Measurements from ENCODE around the gene RALGAPA2. TPM values are rescaled to one million over a fixed set of nuclear protein-coding genes. Genes with fewer than 3 reads are reported as not detected.

RALGAPA2 gene
- total RNA-seq, 1 donor from 2014 or later: 22.1 TPM

DNA sequence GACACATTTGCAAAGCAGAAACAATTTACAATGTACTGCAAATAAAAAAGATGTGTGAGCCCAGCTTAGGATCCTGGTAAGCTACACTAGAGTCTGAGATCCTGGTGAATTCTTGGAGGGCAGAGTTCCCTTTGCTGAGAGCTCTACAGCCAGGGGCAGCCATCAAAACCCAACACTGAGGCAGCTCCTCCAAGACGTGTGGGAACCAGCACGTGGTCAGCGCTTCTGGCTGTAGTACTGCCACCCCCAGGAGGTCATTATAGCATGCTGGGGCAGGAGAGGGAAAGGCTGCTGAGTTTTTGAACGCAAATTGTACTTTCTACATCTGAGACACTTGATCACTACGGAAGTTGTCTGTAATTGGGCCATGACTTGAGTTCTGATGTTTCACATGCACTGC, 213.0 kb downstream of the RALGAPA2 start:
- Mint-ChIP-seq H3K27me3 (ENCODE audit: low read depth) (no peaks in the 10 kb centered on the region), H3K4me3 (ENCODE audit: low read depth) (no peak overlapping the region), H3K27ac (no peak overlapping the region), H3K4me1 (ENCODE audit: low read depth) (peaks cover 64% of the 10 kb centered on the region), H3K9me3 (no peaks in the 10 kb centered on the region), H3K36me3 (ENCODE audit: low read depth) (peaks cover 54% of the 10 kb centered on the region)
- no peak for DNase-seq (ENCODE audit: low spot score)
- intact Hi-C loops (cut with micrococcal nuclease): loop anchor here (5.0 to 10.0 kb wide), 2 partner anchors 213 to 555 kb away; partner anchors contain the start of gene RALGAPA2

DNA sequence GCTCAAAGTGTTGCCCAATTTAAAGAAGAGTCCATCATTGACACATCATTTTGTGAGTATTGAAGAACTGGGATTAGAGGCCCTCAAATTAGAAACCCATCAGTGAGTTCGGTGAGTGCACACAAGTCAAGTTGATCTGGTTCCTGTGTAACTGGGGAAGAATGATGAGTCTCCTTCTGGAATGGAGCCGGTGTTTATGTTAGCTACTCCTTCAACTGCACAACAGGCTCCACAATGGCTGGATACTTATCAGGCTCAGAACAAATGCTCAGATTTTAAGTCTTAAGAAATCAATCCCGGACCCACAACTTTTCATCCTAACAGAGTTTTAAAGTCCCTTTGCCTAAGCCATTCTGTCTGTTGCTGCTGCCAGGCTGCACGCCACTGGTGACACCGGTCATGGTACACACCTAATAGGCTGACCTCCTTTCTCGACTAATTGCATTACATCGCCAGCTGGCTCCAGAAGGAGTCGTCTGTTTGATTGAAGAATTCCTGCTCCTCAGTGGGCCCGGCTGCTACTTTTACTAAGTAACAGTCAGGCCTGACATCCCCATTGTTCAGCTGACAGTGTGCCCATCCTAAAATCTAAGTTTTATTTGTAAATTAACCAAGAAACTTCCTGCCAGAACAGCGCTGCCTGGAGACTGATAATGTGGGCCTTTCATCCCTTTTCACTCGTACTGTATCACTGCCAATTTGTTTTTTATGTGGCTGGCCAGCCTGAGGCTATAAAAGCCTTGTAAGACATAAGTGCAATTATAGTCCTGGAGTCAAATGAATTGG, 214.2 kb downstream of the RALGAPA2 start:
- no peak for DNase-seq (ENCODE audit: low spot score)
- Mint-ChIP-seq H3K4me3 (ENCODE audit: low read depth) (no peak overlapping the region), H3K4me1 (ENCODE audit: low read depth) (peaks cover 66% of the 10 kb centered on the region), H3K36me3 (ENCODE audit: low read depth) (peaks cover 57% of the 10 kb centered on the region), H3K9me3 (no peaks in the 10 kb centered on the region), H3K27me3 (ENCODE audit: low read depth) (no peaks in the 10 kb centered on the region), H3K27ac (peak overlapping the region; percentile 82)
- intact Hi-C loops (cut with micrococcal nuclease): loop anchor here (5.0 to 10.0 kb wide), 2 partner anchors 214 to 553 kb away; partner anchors contain the start of gene RALGAPA2

DNA sequence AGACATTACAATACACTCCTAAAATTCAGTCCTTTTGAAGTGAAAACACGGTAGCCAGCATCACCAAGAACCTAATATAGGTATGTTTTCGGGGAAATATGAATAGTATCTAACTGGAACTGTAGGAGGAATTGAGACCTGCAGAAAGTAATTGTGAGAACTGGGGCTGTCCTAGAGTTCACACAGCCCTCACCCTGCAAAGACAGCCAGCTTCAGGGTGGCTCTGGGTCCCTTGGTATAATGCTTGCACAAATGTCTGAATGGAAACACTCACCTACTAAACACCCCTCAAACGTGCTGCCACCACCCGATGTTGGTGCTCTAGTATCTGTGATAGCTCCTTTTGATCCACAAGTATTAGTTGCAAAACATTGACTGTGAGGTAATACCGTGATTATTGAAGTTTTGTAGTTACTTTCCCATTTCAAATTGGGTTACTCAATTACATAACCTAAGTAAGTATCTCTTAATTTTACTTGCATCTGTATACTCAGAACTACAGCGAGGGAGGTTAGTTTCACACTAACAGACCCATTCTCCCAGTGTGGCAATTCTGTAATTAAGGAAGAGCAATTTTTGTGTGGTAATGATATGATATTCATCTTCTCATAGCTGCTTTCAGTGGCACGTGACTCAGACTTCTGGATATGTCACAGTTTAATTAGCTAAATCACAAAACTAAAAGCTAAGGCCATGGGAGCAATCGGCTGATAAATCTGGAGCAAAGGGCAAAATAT, 215.0 kb downstream of the RALGAPA2 start:
- Mint-ChIP-seq H3K4me1 (ENCODE audit: low read depth) (peaks cover 63% of the 10 kb centered on the region), H3K9me3 (no peaks in the 10 kb centered on the region), H3K27me3 (ENCODE audit: low read depth) (no peaks in the 10 kb centered on the region), H3K4me3 (ENCODE audit: low read depth) (peak overlapping the region; percentile 30), H3K27ac (peak overlapping the region; percentile 82), H3K36me3 (ENCODE audit: low read depth) (peaks cover 53% of the 10 kb centered on the region)
- intact Hi-C loops (cut with micrococcal nuclease): loop anchor here (1.0 to 10.0 kb wide), 7 partner anchors 9 to 553 kb away; partner anchors contain the start of gene RALGAPA2
- DNase-seq (ENCODE audit: low spot score): no peak

DNA sequence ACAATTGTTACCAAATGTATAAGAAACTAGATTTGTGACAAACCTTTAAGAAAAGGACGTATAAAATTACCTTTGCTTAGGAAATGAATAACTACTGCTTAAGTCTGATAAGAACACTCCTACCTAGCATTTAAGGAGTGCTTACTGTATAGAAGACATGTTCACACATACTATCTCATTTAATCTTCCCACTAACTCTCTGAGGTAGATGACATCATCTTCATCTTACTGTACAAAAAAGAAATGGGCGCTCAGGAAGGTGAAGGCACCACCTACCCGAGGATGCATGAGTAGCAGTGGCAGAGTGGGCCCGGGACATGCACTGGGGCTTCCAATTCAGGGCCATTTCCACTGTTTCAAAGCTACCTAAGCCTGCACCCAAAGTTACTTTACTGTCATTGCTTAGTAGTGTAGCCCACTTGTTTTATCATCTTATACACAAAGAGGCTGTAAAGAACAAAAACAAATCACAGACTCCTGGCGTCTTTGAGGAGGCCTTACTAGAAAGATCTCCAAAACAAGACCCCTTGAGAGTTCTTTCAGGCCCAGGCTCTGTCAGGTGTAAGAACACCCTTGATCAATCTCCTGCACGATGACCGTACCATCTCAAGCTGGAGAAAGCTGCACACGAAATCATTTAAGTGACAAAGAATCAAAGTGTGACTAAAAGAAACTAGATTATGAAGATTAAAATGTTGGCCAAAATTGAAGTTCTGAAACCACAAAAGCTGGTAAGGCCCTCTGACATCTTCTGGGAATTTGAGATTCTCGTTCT, 216.5 kb downstream of the RALGAPA2 start:
- H3K4me1 Mint-ChIP-seq (ENCODE audit: low read depth): peaks cover 68% of the 10 kb centered on the region
- intact Hi-C loops (cut with micrococcal nuclease): loop anchor here (1.0 to 10.0 kb wide), 7 partner anchors 7 to 551 kb away; partner anchors contain the start of gene RALGAPA2
- no peaks in the 10 kb centered on the region for H3K9me3 Mint-ChIP-seq
- peaks cover 51% of the 10 kb centered on the region for H3K36me3 Mint-ChIP-seq (ENCODE audit: low read depth)
- peak overlapping the region; percentile 84 for H3K27ac Mint-ChIP-seq
- H3K27me3 Mint-ChIP-seq (ENCODE audit: low read depth): no peaks in the 10 kb centered on the region
- H3K4me3 Mint-ChIP-seq (ENCODE audit: low read depth): no peak overlapping the region
- no peak for DNase-seq (ENCODE audit: low spot score)

DNA sequence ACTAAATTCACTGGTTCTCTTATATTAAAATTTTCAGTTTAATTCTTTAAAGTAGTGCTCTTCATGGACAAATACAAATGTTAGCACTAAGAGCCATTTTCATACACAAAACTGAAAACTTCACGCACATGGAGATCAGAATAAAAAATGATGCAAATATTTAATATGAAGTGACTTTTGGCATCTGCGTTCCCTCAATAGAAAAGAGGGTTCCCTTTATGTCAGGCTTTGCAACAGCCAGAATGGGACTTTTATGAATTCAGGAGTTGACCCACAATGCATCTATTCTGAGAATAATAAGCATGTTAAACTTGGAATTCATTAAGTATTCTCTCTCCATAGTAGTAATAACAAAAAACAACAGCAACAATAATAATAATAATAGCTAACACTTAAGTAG, 218.7 kb downstream of the RALGAPA2 start:
- DNase-seq (ENCODE audit: low spot score): no peak

DNA sequence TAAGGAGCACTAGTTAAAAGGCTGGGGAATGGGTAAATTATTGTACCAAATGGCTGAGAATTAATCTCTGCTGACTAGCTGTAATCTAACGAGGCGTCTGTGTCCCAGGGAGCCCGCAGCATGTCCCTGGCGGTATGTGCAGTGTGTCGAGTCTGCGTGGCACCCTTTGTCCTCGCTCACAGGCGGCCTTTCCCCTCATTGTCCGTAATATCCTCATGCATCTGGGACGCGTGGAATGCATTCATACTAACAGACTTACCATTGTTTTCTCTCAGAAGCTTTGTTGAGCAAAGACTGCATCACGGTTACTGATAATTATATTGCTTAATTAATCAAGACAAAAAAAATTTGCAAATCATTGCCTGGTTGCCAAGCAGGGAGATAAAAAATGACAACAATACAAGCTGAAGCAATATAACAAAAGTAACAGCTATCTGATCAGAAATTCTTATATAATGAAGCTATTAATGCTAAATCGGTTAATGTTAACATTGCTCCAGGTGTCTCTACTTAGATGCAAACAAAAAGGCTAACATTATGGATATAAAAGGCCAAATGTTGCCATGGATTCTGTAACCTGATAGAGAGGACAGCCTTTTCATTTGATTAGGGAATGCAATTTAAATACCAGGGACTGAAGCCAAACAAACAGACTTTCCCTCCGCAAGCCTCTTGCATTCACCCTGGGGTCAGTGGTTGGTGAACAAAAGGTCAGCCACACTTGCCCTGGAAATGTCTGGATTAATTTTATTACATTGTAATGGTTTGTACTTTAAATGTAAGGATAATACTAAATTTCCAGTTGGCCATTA, 219.7 kb downstream of the RALGAPA2 start:
- Mint-ChIP-seq H3K36me3 (ENCODE audit: low read depth) (peaks cover 55% of the 10 kb centered on the region), H3K4me1 (ENCODE audit: low read depth) (peaks cover 77% of the 10 kb centered on the region), H3K27ac (peak overlapping the region; percentile 100), H3K27me3 (ENCODE audit: low read depth) (no peaks in the 10 kb centered on the region), H3K9me3 (no peaks in the 10 kb centered on the region), H3K4me3 (ENCODE audit: low read depth) (no peak overlapping the region)
- intact Hi-C loops (cut with micrococcal nuclease): loop anchor here (10.0 kb wide), 1 partner anchor 548 kb away; no protein-coding TSS in a partner anchor
- no peak for DNase-seq (ENCODE audit: low spot score)

More for the DNA sequence above, 218.7 kb downstream of the RALGAPA2 start:
- H3K9me3 Mint-ChIP-seq: no peaks in the 10 kb centered on the region
- peaks cover 55% of the 10 kb centered on the region for H3K36me3 Mint-ChIP-seq (ENCODE audit: low read depth)
- peaks cover 79% of the 10 kb centered on the region for H3K4me1 Mint-ChIP-seq (ENCODE audit: low read depth)
- H3K27ac Mint-ChIP-seq: no peak overlapping the region
- H3K4me3 Mint-ChIP-seq (ENCODE audit: low read depth): no peak overlapping the region
- intact Hi-C loops (cut with micrococcal nuclease): loop anchor here (10.0 kb wide), 1 partner anchor 549 kb away; no protein-coding TSS in a partner anchor
- no peaks in the 10 kb centered on the region for H3K27me3 Mint-ChIP-seq (ENCODE audit: low read depth)

DNA sequence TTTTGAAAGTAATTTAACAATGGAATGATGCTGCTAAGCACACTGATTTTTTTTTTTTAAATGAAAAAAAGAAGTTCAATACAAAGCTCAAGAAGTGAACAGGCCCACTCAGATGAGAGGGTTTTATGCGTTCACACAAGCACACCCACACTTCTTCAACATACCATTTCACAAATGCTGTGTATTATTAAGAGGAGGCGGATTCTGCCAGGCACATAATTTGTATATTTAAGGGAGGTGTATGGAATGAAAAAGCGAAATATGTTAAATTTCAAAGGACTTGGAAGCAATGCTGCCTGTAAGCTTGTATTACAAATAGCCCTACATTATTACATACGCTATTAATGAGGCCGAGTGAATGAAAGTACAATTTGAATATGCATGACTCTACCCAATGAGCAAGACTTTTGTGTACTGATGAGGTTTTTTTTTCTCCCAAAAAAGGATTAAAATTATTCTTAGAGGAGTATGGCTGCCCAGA, 220.6 kb downstream of the RALGAPA2 start:
- peaks cover 76% of the 10 kb centered on the region for H3K4me1 Mint-ChIP-seq (ENCODE audit: low read depth)
- H3K36me3 Mint-ChIP-seq (ENCODE audit: low read depth): peaks cover 50% of the 10 kb centered on the region
- no peaks in the 10 kb centered on the region for H3K9me3 Mint-ChIP-seq
- intact Hi-C loops (cut with micrococcal nuclease): loop anchor here (1.0 to 10.0 kb wide), 6 partner anchors 12 to 547 kb away; no protein-coding TSS in a partner anchor
- H3K27ac Mint-ChIP-seq: peak overlapping the region; percentile 100
- no peaks in the 10 kb centered on the region for H3K27me3 Mint-ChIP-seq (ENCODE audit: low read depth)
- H3K4me3 Mint-ChIP-seq (ENCODE audit: low read depth): peak overlapping the region; percentile 90
- DNase-seq (ENCODE audit: low spot score): no peak

DNA sequence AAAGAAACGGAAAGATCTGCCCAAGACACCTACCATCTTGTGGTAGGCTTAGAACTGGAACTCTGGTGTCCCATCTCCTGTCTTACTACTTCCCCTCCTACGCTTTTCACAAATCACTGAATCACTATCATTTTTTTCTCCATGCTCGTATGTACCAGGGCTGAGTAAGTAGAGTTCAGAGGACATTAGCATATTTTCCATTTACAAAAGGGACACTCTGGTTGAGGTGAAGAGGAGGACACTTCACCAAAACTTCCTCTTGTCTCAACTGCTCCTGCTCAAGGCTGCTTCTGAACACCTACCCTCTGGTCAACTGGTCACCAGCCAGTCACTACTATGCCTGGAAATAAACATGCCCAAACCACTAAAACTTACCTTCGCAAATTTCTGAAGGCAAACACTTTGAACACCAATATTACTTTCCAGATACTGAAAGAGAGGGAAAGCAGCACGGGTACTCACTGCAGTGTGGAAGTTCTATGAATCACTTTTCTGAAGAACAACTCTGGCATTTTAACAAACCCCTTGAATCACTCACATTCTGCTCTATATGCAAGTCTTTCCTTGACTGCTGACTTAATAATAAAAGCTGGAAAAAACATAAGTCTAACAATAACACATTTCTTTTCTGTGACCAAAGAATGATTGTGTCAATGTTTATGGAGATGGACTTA, 221.2 kb downstream of the RALGAPA2 start:
- Mint-ChIP-seq H3K4me1 (ENCODE audit: low read depth) (peaks cover 76% of the 10 kb centered on the region), H3K27ac (peak overlapping the region; percentile 100), H3K9me3 (peaks cover 5% of the 10 kb centered on the region), H3K4me3 (ENCODE audit: low read depth) (peak overlapping the region; percentile 90), H3K27me3 (ENCODE audit: low read depth) (no peaks in the 10 kb centered on the region), H3K36me3 (ENCODE audit: low read depth) (peaks cover 54% of the 10 kb centered on the region)
- intact Hi-C loops (cut with micrococcal nuclease): loop anchor here (1.0 to 10.0 kb wide), 6 partner anchors 11 to 546 kb away; no protein-coding TSS in a partner anchor
- no peak for DNase-seq (ENCODE audit: low spot score)

DNA sequence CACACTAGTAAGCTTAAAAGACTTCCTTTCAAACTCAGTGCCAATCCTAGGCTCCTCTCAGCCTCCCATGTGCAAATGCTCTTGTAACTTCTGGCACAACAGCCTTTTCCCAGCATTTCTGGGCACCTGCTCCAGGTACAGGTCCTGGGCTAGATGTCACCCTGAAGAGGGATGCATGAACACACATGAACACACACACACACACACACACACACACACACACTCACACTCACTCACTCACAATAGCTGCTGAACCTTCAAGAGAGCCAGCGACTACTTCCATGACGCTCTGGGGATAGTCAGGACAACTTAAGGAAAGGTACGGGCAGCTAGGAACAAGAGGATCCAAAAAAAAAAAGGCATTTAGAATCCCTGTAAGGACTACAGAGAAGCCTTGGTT, 221.8 kb downstream of the RALGAPA2 start:
- DNase-seq (ENCODE audit: low spot score): no peak
- Mint-ChIP-seq H3K27me3 (ENCODE audit: low read depth) (no peaks in the 10 kb centered on the region), H3K9me3 (peaks cover 5% of the 10 kb centered on the region), H3K27ac (peak overlapping the region; percentile 100), H3K4me3 (ENCODE audit: low read depth) (peak overlapping the region; percentile 90), H3K36me3 (ENCODE audit: low read depth) (peaks cover 51% of the 10 kb centered on the region), H3K4me1 (ENCODE audit: low read depth) (peaks cover 70% of the 10 kb centered on the region)
- intact Hi-C loops (cut with micrococcal nuclease): loop anchor here (1.0 to 10.0 kb wide), 6 partner anchors 10 to 546 kb away; no protein-coding TSS in a partner anchor

DNA sequence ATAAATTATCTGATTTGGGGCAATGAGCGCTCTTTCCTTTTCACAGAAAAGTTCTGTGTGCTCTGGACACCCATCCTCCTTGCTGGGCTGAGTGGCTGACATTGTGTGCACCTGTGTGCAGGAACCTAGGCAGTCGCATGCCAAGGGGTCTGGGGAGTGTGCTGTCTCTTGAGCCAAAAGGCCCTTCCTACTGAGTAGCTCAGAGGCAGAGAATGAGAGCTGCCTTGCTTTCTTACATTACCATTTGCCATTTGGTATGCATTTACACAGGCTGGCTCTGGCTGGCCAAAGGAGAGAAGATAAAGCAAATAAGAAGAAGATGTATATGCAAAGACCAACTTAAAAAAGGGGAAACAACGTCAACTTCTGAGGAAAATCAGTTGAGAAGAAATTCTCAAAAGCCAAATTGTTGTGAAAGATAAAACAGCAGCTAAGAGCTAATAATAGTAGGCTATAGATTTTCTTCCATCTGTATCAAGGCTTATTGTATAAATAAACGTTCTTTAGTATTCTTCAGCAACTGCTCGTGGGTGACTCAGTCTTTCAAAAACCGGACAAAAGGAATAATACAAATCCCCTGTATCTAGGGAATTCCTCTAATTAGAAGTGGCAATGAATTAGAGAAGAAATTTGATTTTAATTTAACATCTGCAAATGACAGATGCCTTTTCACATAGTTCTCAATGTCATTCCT, 222.6 kb downstream of the RALGAPA2 start:
- no peak for DNase-seq (ENCODE audit: low spot score)
- intact Hi-C loops (cut with micrococcal nuclease): loop anchor here (2.0 to 10.0 kb wide), 7 partner anchors 15 to 1068 kb away; partner anchors contain the start of genes CFAP61 and CRNKL1
- peak overlapping the region; percentile 70 for H3K4me3 Mint-ChIP-seq (ENCODE audit: low read depth)
- H3K27me3 Mint-ChIP-seq (ENCODE audit: low read depth): no peaks in the 10 kb centered on the region
- peaks cover 5% of the 10 kb centered on the region for H3K9me3 Mint-ChIP-seq
- H3K4me1 Mint-ChIP-seq (ENCODE audit: low read depth): peaks cover 61% of the 10 kb centered on the region
- peak overlapping the region; percentile 97 for H3K27ac Mint-ChIP-seq
- peaks cover 54% of the 10 kb centered on the region for H3K36me3 Mint-ChIP-seq (ENCODE audit: low read depth)
